Astrocyte (in vitro differentiated cells and primary cell): ENCODE measurements around the gene ASCC3. TPM values are rescaled to one million over a fixed set of nuclear protein-coding genes. Genes with fewer than 3 reads are reported as not detected.
A peak's percentile ranks its signal among the peaks of the same experiment; 100 is the strongest.

Experiments used
- DNase-seq: peaks from one replicate; pipeline ENCODE4 v3.0.0-alpha.2; 2010; ENCODE audit warnings: low read depth
- FAIRE-seq: peaks from 2 replicates; lab custom pipeline; 2011; peaks lifted over from hg19 to GRCh38; lab: Jason Lieb, UNC
- H2AFZ ChIP-seq: 2 replicates; pipeline ENCODE4 v1.6.0; 2012; ENCODE audit warnings: low read depth, low read length, inconsistent platforms
- H3K27ac ChIP-seq: 2 replicates; pipeline ENCODE4 v1.5.1; 2011; ENCODE audit warnings: low read depth, low read length, inconsistent platforms
- H3K27me3 ChIP-seq: 2 replicates; pipeline ENCODE4 v1.6.0; 2011; ENCODE audit warnings: low read length, inconsistent platforms; ENCODE audit not compliant: insufficient read depth
- H3K36me3 ChIP-seq: 2 replicates; pipeline ENCODE4 v1.5.1; 2011; ENCODE audit warnings: low read length, inconsistent platforms; ENCODE audit not compliant: insufficient read depth
- H3K4me1 ChIP-seq: 2 replicates; pipeline ENCODE4 v1.5.1; 2011; ENCODE audit warnings: low read length, inconsistent platforms; ENCODE audit not compliant: insufficient read depth
- H3K4me2 ChIP-seq: 2 replicates; pipeline ENCODE4 v1.6.0; 2012; ENCODE audit warnings: low read length, inconsistent platforms
- H3K4me3 ChIP-seq: 2 replicates; pipeline ENCODE4 v1.5.1; 2011; ENCODE audit warnings: low read depth, mild to moderate bottlenecking, low read length, inconsistent platforms; ENCODE audit not compliant: insufficient read depth
- H3K79me2 ChIP-seq: 2 replicates; pipeline ENCODE4 v1.6.0; 2012; ENCODE audit warnings: mild to moderate bottlenecking, low read length, inconsistent platforms; ENCODE audit not compliant: insufficient read depth
- H3K9ac ChIP-seq: 2 replicates; pipeline ENCODE4 v1.6.0; 2012; ENCODE audit warnings: mild to moderate bottlenecking, low read length, inconsistent platforms
- H3K9me3 ChIP-seq: 2 replicates; pipeline ENCODE4 v1.5.1; 2012; ENCODE audit warnings: low read depth, mild to moderate bottlenecking, low read length, inconsistent platforms; ENCODE audit not compliant: insufficient read depth
- H4K20me1 ChIP-seq: 2 replicates; pipeline ENCODE4 v1.6.0; 2012; ENCODE audit warnings: low read length, inconsistent platforms; ENCODE audit not compliant: insufficient read depth
- H3K27ac Mint-ChIP-seq: one replicate; pipeline ENCODE4 v1.8.0; 2021; ENCODE audit warnings: mild to moderate bottlenecking, mixed read lengths; ENCODE audit not compliant: unreplicated experiment
- H3K27me3 Mint-ChIP-seq: one replicate; pipeline ENCODE4 v1.8.0; 2021; ENCODE audit warnings: low read depth, mixed read lengths; ENCODE audit not compliant: unreplicated experiment
- H3K36me3 Mint-ChIP-seq: one replicate; pipeline ENCODE4 v1.8.0; 2021; ENCODE audit warnings: low read depth, mixed read lengths; ENCODE audit not compliant: unreplicated experiment
- H3K4me1 Mint-ChIP-seq: one replicate; pipeline ENCODE4 v1.8.0; 2021; ENCODE audit warnings: low read depth, mixed read lengths; ENCODE audit not compliant: unreplicated experiment
- H3K4me3 Mint-ChIP-seq: one replicate; pipeline ENCODE4 v1.8.0; 2021; ENCODE audit warnings: mild to moderate bottlenecking, moderate library complexity, mixed read lengths; ENCODE audit not compliant: unreplicated experiment
- H3K9me3 Mint-ChIP-seq: one replicate; pipeline ENCODE4 v1.8.0; 2021; ENCODE audit warnings: mild to moderate bottlenecking, mixed read lengths; ENCODE audit not compliant: unreplicated experiment
- EZH2 ChIP-seq: IDR thresholded peaks from 2 replicates; pipeline ENCODE4 v1.6.1; 2012; ENCODE audit warnings: mild to moderate bottlenecking, low read length, inconsistent platforms; ENCODE audit not compliant: insufficient read depth
- total RNA-seq: library from RNA; stranded (reverse); gene quantifications from 2 replicates; pipeline ENCODE4 v1.2.1, GENCODE V29; 2021
- TF ChIP-seq, protein P1 (sequence below): IDR thresholded peaks from 2 replicates; pipeline ENCODE4 v1.5.1; 2011; ENCODE audit warnings: low read depth, mild to moderate bottlenecking, inconsistent platforms, low read length, moderate library complexity; ENCODE audit not compliant: insufficient read depth

The ASCC3 gene
- total RNA-seq, 1 donor from 2014 or later, result 138 TPM

DNA sequence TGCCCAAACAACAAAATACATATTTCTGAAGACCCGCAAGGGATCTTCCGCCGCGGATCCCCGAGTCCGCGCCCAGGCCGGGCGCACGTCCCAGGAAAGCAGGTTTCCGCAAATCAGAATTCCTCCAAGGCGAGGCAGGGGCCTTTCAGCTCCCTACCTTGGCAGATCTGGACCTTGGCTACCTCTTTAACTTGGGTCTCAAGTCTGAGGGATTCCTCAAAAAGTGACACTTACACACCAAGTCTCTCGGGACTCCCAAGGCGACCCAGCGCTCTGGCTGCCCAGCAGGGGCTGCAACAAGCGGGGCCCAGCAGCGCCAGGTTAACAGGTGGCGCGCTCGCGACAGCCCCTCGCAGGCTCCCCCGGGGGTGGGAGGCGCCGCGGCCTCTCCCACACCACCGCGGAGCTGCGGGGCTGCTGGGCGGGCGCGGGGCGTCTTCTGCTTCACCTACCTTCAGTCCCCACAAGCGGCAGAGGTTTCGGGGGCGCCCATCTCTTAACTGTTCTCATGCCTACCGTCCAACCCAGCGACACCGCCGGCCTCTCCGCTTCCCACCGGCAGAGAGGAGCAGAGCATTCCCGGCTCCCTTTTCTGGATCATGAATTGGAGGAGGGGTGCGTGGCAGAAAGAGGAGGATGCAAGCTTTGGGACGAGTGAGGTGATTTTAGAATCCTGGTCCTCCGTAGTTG is 416.8 kb downstream of the ASCC3 start:
- peaks cover 2% of the 10 kb centered on the region for H3K36me3 Mint-ChIP-seq
- no peak overlapping the region for H3K27ac Mint-ChIP-seq
- Histone ChIP-seq H3K36me3 (no peaks in the 10 kb centered on the region), H3K79me2 (no peaks in the 10 kb centered on the region), H3K4me3 (peak overlapping the region; percentile 40), H4K20me1 (peaks cover 14% of the 10 kb centered on the region), H3K4me1 (peaks cover 3% of the 10 kb centered on the region), H2AFZ (peak overlapping the region; percentile 19), H3K9ac (no peak overlapping the region), H3K27me3 (peaks cover 100% of the 10 kb centered on the region), H3K27ac (no peak overlapping the region), H3K9me3 (peaks cover 11% of the 10 kb centered on the region), H3K4me2 (peak overlapping the region; percentile 79)
- DNase-seq (no peak), FAIRE-seq (no peak)
- peaks cover 20% of the 10 kb centered on the region for H3K9me3 Mint-ChIP-seq
- TF ChIP-seq EZH2, result no peak
- TF ChIP-seq, protein P1, sequence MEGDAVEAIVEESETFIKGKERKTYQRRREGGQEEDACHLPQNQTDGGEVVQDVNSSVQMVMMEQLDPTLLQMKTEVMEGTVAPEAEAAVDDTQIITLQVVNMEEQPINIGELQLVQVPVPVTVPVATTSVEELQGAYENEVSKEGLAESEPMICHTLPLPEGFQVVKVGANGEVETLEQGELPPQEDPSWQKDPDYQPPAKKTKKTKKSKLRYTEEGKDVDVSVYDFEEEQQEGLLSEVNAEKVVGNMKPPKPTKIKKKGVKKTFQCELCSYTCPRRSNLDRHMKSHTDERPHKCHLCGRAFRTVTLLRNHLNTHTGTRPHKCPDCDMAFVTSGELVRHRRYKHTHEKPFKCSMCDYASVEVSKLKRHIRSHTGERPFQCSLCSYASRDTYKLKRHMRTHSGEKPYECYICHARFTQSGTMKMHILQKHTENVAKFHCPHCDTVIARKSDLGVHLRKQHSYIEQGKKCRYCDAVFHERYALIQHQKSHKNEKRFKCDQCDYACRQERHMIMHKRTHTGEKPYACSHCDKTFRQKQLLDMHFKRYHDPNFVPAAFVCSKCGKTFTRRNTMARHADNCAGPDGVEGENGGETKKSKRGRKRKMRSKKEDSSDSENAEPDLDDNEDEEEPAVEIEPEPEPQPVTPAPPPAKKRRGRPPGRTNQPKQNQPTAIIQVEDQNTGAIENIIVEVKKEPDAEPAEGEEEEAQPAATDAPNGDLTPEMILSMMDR, result no peak
- H3K27me3 Mint-ChIP-seq, result peaks cover 91% of the 10 kb centered on the region
- H3K4me3 Mint-ChIP-seq, result no peak overlapping the region
- H3K4me1 Mint-ChIP-seq, result no peaks in the 10 kb centered on the region

DNA sequence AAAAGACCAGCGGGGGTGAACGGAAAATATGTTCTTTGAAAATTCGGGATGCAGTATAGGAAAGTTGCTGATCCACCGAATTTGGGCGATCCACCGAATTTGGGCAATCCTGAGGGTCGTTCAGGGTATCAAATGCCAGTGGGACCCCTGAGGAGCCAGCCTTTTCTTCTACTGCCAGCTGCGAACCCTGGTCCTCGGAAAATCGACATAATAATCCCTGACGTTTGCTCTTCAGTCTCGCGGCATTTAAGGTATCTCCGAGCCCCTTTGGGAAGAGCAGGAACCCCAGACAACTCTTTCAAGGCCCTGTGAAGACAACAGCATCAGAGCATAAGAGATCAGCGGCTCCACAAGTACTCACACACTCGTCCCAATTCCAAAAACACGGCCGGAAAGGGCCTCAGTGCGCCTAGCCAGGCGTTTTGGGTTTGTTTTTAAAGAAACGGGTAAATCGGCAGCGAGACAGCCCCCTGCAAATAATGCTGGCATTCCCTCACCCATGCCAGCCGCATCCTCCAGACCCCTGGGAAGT is 417.4 kb downstream of the ASCC3 start:
- DNase-seq, result no peak
- Mint-ChIP-seq H3K4me1 (no peaks in the 10 kb centered on the region), H3K27ac (no peak overlapping the region), H3K9me3 (peaks cover 20% of the 10 kb centered on the region), H3K27me3 (peaks cover 93% of the 10 kb centered on the region), H3K4me3 (no peak overlapping the region), H3K36me3 (peaks cover 2% of the 10 kb centered on the region)
- Histone ChIP-seq H3K27me3 (peaks cover 100% of the 10 kb centered on the region), H3K9me3 (peaks cover 10% of the 10 kb centered on the region), H3K4me2 (no peak overlapping the region), H3K9ac (no peak overlapping the region), H3K4me1 (peaks cover 3% of the 10 kb centered on the region), H3K36me3 (no peaks in the 10 kb centered on the region), H4K20me1 (peaks cover 14% of the 10 kb centered on the region), H3K4me3 (no peak overlapping the region), H3K27ac (no peak overlapping the region), H3K79me2 (no peaks in the 10 kb centered on the region), H2AFZ (peak overlapping the region; percentile 19)
- FAIRE-seq, result no peak
- no peak for TF ChIP-seq EZH2
- TF ChIP-seq, protein P1, result no peak
